ENCODE results near the gene NUP210L.

DNA sequence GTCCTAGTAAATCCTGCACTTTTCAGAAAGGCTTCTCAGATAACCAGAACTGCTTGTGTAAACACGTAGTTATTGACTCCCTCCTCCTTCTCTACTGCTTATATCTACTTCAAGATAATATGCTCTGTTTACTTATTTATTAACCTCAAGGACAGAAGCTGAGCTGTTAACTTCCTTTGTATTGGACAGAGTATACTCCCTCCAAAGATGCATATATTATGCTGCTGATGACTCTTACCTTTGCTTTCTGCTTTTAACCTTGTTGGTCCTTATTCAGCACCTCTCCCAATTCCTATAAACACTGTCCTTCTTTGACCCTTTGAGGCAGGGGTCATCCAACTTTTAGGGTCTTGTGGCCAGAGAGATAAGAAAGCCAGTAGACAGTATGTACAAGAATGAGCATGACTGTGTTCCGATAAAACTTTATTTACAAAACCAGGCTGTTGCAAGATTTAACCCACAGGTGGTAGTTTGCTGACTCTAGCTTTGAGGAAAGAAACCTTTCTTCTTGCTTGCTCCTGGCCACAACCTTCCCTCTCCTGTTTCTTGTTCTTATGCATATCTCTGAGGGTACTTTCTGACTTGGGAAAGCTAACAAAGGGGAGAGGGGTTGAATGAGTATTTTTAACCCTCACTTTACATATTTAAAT is 32.1 kb upstream of the NUP210L start:
- TF ChIP-seq POLR2A (IDR thresholded peaks at IDR 0.05; ENCODE audit: low read depth, low read length) (no peak), POLR2AphosphoS5 (IDR thresholded peaks at IDR 0.05; ENCODE audit: insufficient read depth, low read depth, low read length) (no peak)

All from endothelial cell of umbilical vein (primary cell).